Tongue (tissue), 2 donors: ENCODE data around the gene ROR2. TPM values are rescaled to one million over a fixed set of nuclear protein-coding genes. Genes with fewer than 3 reads are reported as not detected.
"Not testable (repeated sequence)": the region's sequence is repeated elsewhere in the genome, so short reads cannot be mapped to it uniquely, and the experiment has no call there.

Experiments used
- DNase-seq: peaks from one replicate; pipeline ENCODE4 v3.0.0-alpha.2; 2015
- total RNA-seq: library from RNA; depleted of rRNA; stranded (reverse); fragments of >200 nt; gene quantifications from one replicate; pipeline ENCODE4 v1.2.3, GENCODE V29; 2014

ROR2 gene
- total RNA-seq, 1 donor from 2014 or later, result 14.0 TPM

GRCh38 chr9:91817106-91817492 is 132.9 kb downstream of the ROR2 start:
- no peak for DNase-seq

GRCh38 chr9:91816356-91816755 is 133.7 kb downstream of the ROR2 start:
- DNase-seq, result no peak

- no peak for DNase-seq
Observed at GRCh38 chr9:91815896-91816295, 134.1 kb downstream of the ROR2 start.

- DNase-seq, result no peak
Observed at GRCh38 chr9:91814753-91815152, 135.3 kb downstream of the ROR2 start.

GRCh38 chr9:91814201-91814600 is 135.8 kb downstream of the ROR2 start:
- no peak for DNase-seq

GRCh38 chr9:91813176-91813795 is 136.7 kb downstream of the ROR2 start:
- DNase-seq, result no peak

GRCh38 chr9:91812191-91812590 is 137.8 kb downstream of the ROR2 start:
- no peak for DNase-seq

GRCh38 chr9:91811024-91811909 is 138.8 kb downstream of the ROR2 start:
- no peak for DNase-seq

GRCh38 chr9:91810286-91810905 is 139.6 kb downstream of the ROR2 start:
- no peak for DNase-seq

- no peak for DNase-seq
Observed at GRCh38 chr9:91809581-91810285, 140.3 kb downstream of the ROR2 start.

GRCh38 chr9:91807643-91808246 is 142.3 kb downstream of the ROR2 start:
- no peak for DNase-seq

GRCh38 chr9:91805031-91805430 is 145.0 kb downstream of the ROR2 start:
- DNase-seq, result no peak

GRCh38 chr9:91803970-91804752 is 145.9 kb downstream of the ROR2 start:
- DNase-seq, result peak; percentile 65

- DNase-seq, result no peak
Observed at GRCh38 chr9:91803151-91803940, 146.7 kb downstream of the ROR2 start.

- DNase-seq, result no peak
Observed at GRCh38 chr9:91802391-91802790, 147.6 kb downstream of the ROR2 start.

GRCh38 chr9:91800473-91801030 is 149.5 kb downstream of the ROR2 start:
- no peak for DNase-seq

- no peak for DNase-seq
Observed at GRCh38 chr9:91799113-91799744, 150.8 kb downstream of the ROR2 start.

- not testable (repeated sequence) for DNase-seq
Observed at GRCh38 chr9:91798273-91799112, 151.5 kb downstream of the ROR2 start.

GRCh38 chr9:91797517-91797916 is 152.5 kb downstream of the ROR2 start:
- DNase-seq, result not testable (repeated sequence)
